Measurements from ENCODE around the gene P3H1.

- TF ChIP-seq CTCF (IDR thresholded peaks at IDR 0.05; ENCODE audit: poor library complexity), result no peak
- TF ChIP-seq EZH2phosphoT487 (IDR thresholded peaks at IDR 0.05; ENCODE audit: low read depth, severe bottlenecking, unreplicated experiment), result no peak
- TF ChIP-seq EZH2 (IDR thresholded peaks at IDR 0.05; ENCODE audit: borderline replicate concordance), result no peak
Measured at GRCh38 chr1:42797979-42798378, 31.2 kb upstream of the P3H1 start.

Measured in hepatocyte (in vitro differentiated cells).